Stimulated activated CD4-positive, alpha-beta T cell treated with anti-CD3 and anti-CD28 coated beads, Interleukin-12 subunit alpha, Interleukin-12 subunit beta, amount 100 ng/mL, for 4 hours (primary cell): ENCODE measurements around the gene FDXR.

Experiments used
- DNase-seq: peaks from one replicate; pipeline ENCODE4 v3.0.0-alpha.2; 2020

The FDXR gene

DNA sequence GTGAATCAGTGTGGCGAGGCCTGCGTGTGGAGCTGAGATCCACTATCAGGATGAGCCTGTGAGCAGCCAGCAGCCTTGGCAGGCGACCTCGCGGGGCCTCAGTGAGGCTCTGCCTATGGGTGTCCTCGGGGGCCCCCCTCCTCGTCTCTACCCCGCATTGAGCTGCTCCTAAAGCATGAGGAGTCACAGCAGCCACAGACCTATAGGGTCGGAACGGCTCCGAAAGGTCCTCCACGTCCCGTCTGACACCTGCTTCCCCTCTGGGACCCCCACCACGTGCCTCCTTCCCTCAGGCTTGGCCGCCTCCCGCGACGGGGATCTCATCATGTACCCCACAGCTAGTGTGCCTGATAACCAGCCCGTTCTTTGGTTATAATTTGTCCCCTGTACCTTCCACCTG lies 41.9 kb downstream of the FDXR start:
- DNase-seq: no peak

GRCh38 chr17:74827800-74828199 lies 45.0 kb downstream of the FDXR start:
- no peak for DNase-seq

GRCh38 chr17:74825952-74826719 lies 46.7 kb downstream of the FDXR start:
- DNase-seq: no peak

GRCh38 chr17:74824961-74825627 lies 47.7 kb downstream of the FDXR start:
- DNase-seq: no peak

DNA sequence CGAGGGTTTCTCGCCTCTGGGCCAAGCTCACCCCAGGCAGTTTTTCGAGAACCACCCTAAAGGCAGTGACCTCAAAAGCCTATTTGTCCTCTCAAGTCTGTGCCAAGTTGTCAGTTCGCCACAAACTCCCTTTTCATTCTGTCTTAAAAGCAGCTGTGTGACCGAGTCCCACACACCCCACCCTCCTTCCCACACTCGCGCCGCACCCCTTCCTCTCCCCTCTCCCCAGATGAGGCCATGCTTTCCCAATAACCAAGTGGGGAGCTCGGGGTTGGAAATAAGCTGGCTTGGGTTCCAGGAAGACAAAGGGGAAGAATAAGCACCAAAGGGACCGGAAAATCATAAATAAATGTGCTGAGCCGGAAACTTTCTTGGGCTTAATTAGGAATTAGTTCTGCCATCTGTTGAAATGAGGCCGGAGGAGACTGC lies 49.8 kb downstream of the FDXR start:
- DNase-seq: no peak

- no peak for DNase-seq
Observed at GRCh38 chr17:74822335-74822938, 50.4 kb downstream of the FDXR start.

DNA sequence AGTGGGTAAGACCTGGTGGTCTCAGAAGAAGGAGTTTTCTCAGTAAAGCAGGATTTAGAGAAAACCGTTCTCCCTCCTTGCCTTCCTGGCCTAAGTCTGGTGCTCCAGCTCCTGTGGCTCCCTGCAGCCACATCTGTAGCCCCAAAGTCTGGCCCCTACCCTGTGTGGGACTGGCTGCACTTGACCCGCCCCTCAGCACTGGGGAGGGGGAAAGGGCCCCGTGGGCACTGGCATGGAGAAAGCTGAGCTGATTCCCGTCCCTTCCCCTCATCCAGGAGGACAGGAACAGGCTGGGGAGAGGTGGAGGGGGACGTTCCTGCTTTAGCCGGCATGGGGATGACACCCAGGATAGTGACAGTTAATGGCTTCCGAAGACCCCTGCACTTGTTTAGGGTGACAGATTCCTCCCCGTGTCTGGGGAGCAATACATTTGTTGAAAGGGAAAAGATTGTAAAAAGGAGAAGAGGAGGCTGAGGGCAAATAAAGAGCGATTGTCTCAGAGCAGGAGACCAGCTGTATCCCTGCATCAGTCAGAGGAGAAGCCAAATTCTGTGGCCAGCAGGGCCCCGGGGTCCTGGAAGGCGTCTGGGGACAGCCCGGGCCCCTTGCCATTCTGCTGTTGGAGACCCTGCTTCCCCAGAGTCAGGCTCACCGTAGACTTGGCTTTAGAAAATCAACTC lies 51.0 kb downstream of the FDXR start:
- no peak for DNase-seq

DNA sequence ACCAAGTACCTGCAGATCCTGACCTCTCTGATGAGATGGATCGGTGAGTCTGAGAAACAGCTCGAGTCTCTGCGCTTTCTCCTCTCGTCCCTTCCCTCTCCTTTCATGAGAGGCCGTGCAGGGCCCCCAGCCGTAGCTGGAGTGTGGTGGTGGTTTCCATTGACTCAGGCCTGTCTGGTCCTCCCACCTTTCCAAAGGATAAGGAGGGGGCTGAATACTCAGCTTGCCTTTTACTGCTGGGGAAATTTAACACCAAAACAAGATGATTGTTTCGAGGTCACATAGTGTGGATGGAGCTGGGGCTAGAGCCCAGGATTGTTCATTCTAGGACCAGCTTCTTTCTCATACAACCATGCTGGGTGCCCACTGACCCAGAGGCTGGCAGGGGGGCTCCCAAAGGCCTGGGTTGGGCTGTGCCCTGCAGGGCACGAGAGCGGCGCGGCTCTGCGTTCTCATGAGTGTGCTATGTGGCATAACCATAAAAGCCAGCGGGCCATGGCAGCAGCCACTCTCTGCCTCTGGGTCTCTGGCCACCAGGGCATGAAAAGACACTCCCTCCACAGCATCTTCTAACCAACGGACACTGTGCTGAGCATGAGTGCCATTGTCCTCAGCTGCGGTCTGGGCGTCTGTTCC lies 52.9 kb downstream of the FDXR start:
- no peak for DNase-seq

DNA sequence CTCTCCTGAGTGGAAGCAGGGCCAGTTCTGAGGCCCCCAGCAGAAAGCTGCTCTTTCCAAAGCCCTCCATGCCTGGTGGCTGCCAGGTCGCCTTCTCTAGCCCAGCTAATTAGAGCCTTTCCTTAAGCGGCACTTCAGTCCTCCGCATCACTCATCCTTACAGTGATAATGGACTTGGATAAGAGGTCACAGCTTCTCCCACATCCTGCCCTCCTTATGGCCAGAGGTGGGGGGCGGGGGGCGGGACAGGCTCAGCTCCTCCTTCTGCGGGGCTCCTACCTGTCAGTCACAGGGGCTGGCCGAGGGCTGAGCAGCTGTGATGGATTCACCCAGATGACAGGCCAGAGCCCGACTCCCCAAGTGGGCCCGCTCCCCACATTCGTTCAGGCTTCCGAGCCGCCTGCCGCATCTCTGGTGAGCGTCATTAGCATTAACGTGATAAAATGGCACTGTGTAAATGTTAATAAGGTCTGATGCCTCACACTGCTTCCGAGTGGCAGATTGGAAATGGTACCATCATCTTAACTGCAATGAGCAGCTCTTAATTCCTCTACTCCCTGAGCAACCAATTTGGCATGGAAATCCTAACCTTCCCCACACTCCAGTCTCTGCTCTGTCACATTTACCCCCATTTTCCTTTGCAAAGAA lies 54.4 kb downstream of the FDXR start:
- DNase-seq: no peak

DNA sequence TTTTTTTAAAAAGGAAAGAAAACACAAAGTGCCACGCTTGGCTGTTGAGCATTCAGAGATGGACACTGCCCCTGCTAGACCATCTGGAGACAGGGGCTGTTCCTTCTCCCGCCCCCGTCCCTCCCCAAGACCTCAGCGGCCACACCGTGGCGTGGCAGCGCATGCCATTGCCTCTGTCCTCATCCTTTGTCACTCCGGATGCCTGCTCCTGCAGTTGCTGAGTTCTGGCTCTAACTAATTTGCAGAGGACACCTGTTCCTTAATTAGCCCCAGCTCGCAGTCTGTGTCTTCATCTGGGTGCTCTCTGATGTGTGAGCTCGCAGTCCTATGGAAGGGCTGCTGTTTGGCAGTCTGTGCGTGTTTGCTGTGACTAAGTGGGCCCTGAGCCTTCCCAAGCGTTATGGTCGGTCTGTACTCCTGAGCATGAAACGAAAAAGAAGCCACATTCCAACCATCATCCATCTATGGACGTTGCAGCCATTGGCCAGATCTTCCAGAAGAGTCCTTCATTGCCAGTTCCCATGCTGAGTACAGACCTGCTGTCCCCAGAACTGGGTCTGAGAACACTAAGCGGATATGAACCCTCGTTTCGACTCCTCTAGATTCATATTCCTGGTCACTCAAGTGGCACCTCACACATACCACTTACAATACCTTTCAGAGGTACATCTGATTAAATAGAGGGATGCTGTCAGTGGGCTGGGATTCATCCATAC lies 55.7 kb downstream of the FDXR start:
- no peak for DNase-seq

DNA sequence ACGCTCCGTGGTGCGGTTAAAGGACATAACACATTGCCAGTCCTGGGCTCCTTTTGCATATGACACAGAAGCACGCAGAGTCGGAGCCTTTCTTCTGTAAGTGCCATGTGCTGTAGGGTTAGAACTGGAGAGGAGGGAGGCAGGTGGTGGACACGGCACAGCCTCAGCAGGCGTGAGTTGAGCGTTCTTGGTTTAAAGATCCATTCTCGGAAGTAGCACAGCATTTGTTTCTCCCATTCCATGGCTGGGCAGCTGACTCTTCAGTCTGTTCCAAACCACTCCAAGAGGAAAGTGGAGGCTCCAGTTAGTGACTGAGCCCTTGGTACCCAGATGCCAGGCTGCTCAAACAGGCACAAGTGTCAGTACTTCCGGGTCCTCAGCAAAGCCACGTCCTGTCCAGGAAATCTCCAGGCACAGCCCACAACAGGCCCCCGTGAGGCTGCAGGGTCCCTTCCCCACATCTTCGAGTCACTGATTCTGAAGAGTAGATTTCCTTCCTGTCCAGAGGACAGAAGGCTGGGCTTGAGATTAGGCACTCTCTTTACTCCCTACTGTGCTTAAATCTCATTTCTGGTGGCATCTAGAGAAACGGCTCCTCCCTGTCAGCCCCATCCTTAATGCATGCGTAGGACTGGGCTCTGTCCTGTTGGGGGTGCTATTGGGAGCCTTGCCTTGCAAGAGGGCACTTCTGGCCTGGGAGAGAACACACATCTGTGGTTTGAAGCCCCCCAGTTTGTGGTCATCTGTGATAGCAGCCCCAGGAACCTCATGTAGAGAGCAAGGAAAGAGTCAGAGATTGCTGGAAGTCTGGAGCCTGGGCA lies 57.0 kb downstream of the FDXR start:
- DNase-seq: no peak

DNA sequence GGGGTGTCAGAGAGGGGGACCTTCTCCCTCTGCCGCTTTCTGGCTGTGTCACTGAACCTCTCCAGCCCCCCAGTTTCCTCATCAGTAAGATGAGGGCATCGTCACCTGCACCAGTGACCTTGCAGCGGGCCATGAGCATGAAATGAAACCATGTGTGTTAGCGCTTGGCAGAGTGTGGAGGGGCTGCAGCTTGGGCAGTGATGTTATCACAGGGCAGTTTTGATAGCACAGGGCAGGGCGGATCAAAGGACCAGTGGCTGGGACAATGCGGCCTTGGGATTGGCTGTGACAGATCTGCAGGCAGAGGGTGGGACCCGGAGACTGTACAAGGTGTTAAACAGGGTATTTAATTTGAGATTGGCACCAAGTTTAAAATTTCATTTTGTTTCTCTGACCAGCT lies 57.7 kb downstream of the FDXR start:
- DNase-seq: no peak

DNA sequence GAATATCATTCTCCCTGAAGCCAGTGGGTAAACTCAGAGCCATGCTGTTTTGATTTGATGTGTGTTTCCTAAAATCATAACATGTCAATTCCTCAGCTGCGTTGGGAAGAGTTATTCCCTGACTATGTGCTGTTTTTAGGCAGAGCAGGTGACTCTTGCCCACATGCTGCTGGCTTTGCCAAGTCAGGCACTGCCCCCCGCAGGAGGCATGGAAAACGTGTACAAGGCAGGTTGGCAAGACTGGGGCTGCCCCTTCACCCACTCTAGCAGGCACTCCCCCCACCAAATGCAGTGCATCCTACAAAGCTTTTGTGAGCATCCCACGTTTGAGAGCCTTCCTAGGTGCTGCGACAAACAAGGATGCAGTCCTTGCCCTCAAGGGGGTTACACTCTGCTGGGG lies 58.3 kb downstream of the FDXR start:
- DNase-seq: no peak
